ENCODE measurements around the gene RIC8B. TPM values are rescaled to one million over a fixed set of nuclear protein-coding genes. Genes with fewer than 3 reads are reported as not detected.
"Not testable (repeated sequence)": the region's sequence is repeated elsewhere in the genome, so short reads cannot be mapped to it uniquely, and the experiment has no call there.

The RIC8B gene
- total RNA-seq, 1 donor from 2014 or later: 14.0 TPM

DNA sequence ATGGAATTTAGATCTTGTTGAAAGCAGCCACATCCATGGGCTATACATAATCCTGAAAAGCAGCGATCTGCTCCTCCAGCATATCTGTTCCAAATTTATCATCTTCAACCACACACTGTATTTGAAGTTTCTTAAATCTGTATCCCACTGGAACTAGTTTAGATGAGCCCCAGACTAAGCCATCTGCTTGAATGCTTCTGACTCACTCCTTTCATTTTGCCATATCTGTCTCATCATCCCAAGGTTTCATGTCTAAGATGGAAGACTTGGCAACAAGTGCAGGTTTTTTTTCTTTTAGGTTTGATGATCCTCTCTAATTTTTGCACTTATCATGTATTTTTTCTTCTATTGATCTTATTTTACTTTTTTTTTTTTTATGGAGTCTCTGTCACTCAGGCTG, 126.8 kb downstream of the RIC8B start:
- intact Hi-C loops (cut with micrococcal nuclease): no loop called here

DNA sequence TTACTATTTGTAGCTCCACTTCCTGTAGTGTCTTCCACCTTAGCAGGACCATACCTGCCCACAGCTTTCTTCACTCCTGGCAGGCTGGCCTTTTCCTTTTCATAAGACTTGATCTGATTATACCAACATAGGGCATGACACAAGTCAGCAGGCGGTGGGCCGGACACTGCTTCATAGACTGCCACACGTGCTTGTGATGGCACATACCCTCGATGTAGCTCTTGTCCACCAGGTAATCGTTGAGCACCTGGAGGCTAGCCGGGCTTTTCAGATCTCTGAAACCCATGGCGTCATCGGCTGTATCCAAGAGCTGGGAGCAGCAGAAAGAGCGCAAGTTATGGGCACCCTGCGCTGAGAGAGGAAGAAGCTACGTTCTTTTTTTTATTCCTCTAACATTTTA, 127.6 kb downstream of the RIC8B start:
- intact Hi-C loops (cut with micrococcal nuclease): no loop called here

DNA sequence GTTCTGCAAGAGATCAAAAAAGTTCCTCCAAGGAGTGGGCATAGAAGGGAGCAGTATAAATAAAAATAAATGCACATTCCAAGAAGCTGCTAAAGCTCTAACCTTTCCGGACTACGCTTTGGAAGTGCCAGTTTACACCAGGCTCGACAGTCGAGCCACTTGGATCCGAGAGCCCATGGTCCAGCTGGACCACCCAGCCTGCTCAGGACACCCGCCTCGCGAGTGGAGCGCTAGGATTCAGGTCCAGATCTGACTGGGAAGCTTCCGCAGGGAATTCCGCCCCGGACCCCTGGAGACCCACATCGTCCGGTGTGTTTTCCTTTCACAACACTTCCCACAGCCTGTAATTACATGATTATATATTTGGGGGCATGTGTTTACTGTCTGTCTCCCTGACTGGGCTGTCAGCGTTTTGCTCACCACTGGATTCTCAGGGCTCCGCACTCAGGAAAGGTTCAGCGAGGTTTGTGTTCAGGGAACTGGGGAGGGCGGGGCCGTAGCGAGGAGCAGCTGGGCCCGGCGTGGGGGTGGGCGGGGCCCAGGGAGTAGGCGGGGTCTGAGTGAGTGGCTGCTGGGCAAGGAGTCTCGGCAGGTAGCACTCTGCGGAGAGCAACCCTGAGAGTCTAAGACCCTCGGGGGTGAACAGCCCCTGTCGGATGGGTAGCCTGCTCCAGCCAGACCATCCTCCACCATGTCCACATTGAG, 128.9 kb downstream of the RIC8B start:
- intact Hi-C loops (cut with micrococcal nuclease): no loop called here

DNA sequence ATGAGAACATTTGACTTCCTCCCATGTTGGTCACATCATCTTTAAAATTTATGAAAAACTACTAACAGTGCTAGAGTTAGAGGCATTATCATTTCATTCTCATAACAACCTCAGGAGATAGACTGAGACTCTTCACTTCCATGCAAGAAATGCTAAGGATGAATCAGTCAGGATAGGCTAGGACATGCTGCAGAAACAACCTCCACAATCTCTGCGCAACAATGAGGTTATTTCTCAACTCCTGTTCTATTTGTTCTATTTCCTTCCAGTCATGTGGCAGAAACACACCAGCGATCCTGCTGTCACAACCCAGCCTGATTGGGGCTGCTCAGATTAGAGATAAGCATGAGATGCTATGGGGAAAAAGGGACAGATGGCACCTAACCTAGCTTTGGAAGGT, 132.2 kb downstream of the RIC8B start:
- intact Hi-C loops (cut with micrococcal nuclease): no loop called here

DNA sequence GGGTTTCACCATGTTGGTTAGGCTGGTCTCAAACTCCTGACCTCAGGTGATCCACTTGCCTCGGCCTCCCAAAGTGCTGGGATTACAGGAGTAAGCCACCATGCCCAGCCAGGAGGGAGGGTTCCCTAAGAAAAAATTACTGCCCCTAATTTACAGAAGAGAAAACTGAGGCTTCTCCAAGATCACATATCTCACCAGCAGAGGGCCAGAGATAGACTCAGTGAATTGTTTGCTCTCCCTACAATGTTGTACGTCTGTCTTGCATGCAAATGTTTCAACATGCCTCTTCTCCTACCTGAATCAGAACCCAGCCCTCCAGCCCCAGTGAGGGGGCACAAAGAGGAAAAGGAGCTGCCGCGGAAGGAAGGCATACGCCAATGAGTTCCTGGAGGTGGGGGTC, 132.9 kb downstream of the RIC8B start:
- intact Hi-C loops (cut with micrococcal nuclease): no loop called here

DNA sequence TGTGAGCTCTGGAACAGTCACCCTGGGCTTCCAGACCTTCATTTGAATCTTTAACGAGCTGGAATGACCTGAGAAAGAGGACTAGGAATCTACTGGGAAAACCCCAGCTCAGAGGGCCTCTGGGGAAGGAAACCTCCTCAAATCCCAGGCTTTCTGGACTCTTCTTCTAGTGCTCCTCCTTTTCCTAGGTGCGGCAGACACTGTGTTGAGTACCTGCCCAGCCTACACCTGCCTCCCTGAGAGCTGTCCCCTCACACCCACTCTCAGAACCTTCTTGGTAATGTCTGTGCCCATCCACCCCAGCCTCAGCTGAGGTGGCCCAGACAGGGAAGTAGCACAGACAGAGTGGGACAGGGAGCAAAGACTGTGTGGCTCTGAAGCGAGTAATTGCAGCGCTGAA, 133.4 kb downstream of the RIC8B start:
- intact Hi-C loops (cut with micrococcal nuclease): no loop called here

DNA sequence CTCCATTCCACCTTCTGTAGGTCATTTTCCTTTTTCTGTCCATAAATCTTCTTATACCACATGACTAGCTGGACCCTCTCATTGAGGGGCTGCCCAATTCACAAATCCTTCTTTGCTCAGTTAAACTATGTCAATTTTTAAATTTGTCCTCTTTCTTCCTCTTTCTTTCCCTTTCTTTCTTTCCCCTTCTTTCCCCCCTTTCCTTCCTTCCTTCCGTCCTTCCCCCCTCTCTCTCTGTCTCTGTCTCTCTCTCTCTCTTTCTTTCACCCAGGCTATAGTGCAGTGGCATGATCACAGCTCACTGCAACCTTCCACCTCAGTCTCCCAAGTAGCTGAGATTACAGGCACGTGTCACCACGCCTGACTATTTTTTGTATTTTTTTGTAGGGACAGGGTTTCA, 134.1 kb downstream of the RIC8B start:
- intact Hi-C loops (cut with micrococcal nuclease): no loop called here

DNA sequence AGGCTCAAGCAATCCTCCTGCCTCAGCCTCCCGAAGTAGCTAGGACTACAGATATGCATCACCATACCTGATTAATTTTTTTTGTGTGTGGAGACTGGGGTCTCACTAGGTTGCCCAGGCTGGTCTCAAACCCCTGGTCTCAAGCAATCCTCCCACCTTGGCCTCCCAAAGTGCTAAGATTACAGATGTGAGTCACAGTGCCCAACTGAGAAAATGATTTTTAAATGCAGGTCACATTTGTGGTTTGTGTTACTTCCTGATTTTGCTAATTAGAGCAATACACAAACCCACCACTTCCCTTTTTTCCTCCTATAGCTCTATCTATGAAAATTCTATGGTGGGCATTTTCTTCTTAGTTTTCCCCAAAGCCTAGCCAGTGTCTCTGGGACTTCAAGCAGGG, 135.7 kb downstream of the RIC8B start:
- intact Hi-C loops (cut with micrococcal nuclease): no loop called here

DNA sequence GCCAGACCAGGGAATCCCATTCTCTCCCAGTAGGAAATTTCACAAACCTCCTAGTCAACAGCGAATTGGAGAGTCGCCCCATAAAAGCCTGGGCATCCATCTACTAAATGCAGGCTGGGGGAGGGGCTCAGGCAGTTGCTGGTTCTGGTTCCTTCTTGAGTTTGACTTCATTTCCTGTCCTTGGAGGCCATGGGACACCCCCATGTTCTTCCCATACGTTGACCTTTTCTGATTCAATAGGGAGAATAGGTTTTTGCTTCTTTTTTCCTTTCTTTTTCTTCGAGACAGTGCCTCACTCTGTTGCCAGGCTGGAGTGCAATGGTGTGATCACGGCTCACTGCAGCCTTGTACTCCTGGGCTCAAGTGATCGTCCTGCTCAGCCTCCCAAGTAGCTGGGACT, 137.1 kb downstream of the RIC8B start:
- intact Hi-C loops (cut with micrococcal nuclease): no loop called here

DNA sequence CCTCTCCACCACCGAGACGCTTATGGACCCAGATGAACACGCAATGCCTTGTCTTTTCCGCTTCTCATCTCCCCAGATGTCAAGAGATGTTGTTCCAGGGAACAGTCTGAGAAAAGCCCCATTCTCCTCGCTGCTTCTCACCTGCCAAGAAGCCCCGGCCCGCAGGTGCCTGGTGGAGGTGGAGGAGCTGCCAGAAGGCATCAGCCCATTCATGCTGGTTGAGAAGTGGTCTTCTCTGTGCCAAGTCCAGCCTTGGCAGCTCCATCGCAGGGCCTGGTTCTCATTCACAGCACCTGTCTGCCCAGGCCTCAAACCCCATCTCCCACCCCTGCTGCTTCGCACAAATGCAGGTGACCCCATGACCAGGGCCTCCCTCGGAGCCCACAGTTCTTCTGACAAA, 139.0 kb downstream of the RIC8B start:
- intact Hi-C loops (cut with micrococcal nuclease): no loop called here

DNA sequence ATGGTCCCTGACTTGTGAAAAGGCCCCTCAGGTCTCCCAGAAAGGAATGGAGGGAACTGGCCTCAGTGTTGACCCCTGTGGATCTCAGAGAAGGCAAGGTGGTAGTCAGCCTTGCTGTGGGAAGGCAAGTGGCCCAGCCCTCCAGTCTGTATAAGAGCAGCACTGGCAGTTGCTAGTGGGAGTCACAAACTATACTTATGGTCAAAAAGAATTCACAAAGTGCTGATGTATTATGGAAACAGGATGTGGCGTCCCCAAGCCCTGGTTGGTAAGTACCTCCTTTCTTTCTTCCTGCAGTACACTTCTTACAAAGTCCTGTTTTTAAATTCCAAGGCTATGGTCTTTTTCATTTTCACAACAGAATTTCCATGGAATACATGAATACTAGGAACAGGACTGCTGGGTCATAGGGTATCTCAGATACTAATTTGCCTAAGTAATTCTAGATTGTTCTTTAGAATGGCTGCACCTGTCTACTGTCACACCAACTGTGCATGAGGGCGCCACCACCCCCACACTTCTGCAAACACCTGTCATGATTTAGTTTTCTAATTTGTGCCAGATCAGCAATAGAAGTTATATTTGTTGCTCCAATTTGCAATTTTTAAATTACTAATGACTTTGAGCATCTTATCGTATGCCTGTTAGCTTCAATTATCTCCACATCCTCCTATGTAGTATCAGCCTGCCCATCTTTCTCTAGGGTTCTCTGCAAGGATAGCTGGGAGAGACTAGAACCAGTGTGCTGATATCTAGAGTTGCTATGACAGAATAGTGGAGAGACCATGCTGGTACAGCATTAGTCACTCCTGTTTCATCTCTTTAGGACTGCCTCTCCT, 140.5 kb downstream of the RIC8B start:
- intact Hi-C loops (cut with micrococcal nuclease): loop anchor here (1.0 to 5.0 kb wide), 3 partner anchors 73 to 529 kb away; partner anchors contain the start of gene RIC8B

DNA sequence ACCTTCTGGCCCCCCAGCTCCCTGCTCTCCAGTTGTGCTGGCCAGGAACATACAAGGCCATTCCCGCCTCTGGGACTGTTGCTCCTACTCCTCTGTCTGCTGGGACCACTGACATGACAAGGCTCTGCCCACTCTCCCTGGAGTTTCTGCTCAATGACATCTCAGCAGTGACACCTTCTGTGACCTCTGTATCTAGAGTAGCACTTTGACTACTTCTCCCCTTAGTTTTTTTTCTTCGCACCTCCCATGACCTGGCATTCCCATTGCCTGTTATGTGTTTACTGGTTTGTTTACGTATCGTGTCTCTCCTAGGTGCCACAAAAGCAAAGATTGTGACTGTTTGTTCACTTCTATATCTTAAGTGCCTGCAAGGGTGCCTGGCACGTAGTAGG, 141.1 kb downstream of the RIC8B start:
- intact Hi-C loops (cut with micrococcal nuclease): loop anchor here (1.0 to 5.0 kb wide), 3 partner anchors 73 to 529 kb away; partner anchors contain the start of gene RIC8B

DNA sequence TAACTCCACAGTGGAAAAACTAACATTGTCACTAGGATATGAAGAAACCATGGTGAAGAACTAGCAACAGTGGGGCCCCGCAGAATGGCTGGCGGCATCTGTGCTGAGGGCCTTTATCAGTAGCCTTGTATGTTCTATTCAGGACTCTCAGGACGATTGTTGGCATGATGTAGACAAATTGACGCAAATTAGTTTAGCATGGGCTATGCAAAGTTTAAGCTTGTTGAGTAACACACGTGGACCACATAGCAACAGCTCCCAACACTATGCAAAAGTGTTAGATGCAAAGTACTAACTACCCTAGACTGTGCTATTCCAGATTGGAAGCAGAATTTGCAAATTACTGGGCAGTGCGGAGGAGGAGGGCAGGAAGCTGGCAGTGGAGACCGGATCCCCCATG, 143.0 kb downstream of the RIC8B start:
- intact Hi-C loops (cut with micrococcal nuclease): loop anchor here (5.0 kb wide), 1 partner anchor 75 kb away; no protein-coding TSS in a partner anchor

DNA sequence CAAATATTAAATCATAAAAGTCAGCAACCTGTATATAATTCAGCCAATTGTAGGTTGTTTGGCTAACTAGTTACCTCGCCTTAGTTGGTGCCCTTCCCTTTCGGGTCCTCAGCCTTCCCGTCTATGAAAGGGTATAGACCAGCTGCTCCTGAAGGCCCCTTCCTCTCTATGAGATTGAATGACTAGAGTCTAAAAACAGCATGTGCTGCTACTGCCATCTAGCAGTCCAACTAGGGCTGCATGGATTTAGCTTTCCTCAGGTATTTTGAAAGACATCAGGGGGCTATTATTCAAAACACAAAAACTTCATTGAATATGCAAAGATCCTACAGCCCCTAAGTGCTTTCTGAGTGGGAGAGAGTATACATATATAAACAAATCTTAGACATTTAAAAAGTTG, 144.3 kb downstream of the RIC8B start:
- intact Hi-C loops (cut with micrococcal nuclease): loop anchor here (5.0 kb wide), 1 partner anchor 76 kb away; no protein-coding TSS in a partner anchor

DNA sequence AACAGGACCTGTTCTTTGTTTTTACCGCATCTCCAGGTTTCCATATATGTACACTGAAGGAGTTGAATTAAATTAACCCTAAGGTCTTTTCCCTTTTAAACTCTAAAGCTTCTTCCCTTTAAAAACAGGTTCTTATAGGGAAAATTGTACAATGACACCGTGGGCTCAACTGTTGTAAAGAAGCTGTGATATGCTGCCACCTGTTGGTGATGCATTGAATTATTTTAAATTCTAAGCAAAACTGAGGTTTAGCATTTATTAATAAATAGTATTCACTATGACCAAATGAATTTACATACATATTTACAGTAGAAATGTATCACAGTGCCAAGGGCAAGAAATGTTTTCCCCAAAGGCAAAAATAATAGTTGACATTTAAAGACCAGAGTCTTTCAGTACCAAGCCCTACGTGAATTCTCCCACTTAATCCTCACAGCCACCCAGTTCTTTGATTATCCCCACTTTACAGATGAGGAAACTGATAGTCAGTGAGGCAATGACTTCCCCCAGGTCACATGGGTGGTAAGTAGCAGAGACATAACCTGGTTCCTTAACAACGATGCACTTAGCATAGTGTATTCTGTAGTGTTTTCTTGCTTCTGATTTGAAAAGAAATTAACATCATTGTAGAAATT, 145.5 kb downstream of the RIC8B start:
- intact Hi-C loops (cut with micrococcal nuclease): loop anchor here (1.0 to 5.0 kb wide), 4 partner anchors 78 to 694 kb away; partner anchors contain the start of gene POLR3B

DNA sequence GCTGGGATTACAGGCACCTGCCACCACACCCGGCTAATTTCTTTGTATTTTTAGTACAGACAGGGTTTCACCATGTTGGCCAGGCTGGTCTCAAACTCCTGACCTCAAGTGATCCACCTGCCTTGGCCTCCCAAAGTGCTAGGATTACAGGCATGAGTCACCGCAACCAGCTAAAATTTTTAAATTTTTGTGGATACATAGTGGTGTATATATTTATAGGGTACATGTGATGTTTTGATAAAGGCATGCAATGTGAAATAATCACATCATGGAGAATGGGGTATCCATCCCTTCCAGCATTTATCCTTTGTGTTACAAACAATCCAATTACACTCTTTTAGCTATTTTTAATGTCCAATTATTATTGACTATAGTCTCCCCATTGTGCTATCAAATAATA, 147.5 kb downstream of the RIC8B start:
- intact Hi-C loops (cut with micrococcal nuclease): not testable (repeated sequence)

DNA sequence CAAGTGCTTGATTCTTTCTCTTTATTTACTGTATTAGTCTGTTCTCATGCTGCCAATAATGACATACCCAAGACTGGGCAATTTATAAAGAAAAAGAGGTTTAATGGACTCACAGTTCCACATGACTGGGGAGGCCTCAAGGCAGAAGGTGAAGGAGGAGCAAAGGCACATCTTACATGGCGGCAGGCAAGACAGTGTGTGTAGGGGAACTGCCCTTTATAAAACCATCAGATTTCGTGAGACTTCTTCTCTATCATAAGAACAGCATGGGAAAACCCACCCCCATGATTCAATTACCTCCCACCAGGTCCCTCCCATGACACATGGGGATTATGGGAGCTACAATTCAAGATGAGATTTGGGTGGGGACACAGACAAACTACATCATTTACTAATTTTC, 149.1 kb downstream of the RIC8B start:
- intact Hi-C loops (cut with micrococcal nuclease): loop anchor here (1.0 kb wide), 1 partner anchor 27 kb away; no protein-coding TSS in a partner anchor

DNA sequence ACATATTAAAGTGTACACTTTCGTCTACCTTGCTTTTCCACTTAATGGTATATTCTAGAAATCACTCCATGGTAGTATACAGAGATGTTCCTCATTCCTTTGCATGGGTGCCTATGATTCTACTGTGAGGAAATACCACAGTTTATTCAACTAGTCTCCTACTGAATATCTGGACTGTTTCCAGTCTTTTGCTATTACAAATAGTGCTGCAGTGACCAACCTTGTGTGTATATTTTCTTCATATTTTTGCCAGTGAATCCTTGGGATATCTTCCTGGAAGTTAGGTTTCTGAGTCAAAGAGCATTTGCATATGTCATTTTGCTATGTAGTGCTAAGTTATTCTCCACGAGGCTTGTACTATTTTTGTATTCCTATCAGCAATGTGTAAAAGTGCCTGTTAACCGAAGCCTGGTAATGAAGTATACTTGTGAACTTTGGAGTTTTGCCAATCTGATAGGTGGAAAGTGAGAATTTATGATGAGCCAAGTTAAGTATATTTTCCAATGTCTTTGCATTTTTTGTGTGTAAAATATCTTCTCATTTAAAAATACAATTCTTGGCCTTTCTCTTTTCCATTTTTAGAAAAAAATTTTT, 149.9 kb downstream of the RIC8B start:
- intact Hi-C loops (cut with micrococcal nuclease): no loop called here

DNA sequence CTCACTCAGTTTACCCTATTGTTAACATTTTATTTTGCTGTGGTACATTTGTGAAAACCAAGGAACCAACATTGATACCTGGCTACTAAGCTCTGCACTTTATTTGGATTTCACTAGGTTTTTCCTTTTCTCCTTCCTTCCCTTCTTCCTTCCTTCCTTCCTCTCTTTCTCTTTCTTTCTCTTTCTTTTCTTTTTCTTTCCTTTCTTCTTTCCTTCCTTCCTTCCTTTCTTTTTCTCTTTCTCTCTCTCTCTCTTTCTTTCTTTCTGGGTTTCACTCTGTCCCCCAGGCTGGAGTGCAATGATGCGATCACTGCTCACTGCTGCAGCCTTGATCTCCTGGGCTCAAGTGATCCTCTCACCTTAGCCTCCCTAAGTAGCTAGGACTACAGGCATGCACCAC, 152.2 kb downstream of the RIC8B start:
- intact Hi-C loops (cut with micrococcal nuclease): no loop called here

DNA sequence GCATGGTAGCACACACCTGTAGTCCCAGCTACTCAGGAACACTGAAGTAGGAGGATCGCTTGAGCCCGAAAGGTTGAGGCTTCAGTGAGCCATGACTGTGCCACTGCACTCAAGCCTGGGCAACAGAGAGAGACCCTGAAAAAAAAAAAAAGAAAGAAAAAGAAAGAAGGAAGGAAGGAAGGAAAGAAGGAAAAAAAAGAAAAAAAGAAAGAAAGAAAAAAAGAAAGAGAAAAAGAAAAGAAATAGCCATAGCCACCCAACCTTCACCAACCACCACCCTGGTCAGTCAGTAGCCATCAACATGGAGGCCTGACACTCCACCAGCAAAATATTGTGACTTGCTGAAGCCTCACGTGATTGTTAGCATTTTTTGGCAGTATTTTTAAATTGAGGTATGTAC, 159.8 kb downstream of the RIC8B start:
- intact Hi-C loops (cut with micrococcal nuclease): no loop called here

All from T-helper 2 cell treated with Interferon-gamma antibody and Interleukin-4, amounts not matched to agents 100 ng/mL and 5 ng/mL, for 36 hours (primary cell).